ENCODE measurements around the gene ZNF813.
A peak's percentile ranks its signal among the peaks of the same experiment; 100 is the strongest.

Gene ZNF813

GRCh38 chr19:53520163-53520546 is 52.6 kb downstream of the ZNF813 start:
- peak overlapping the region; percentile 95 for H2AFZ ChIP-seq (ENCODE audit: low read length)
- no peaks in the 10 kb centered on the region for H3K27me3 ChIP-seq (ENCODE audit: insufficient read depth, low read length, poor library complexity, severe bottlenecking)
- H3K9me3 ChIP-seq (ENCODE audit: insufficient read depth, low read depth, low read length), result no peaks in the 10 kb centered on the region
- TF ChIP-seq, protein P1, sequence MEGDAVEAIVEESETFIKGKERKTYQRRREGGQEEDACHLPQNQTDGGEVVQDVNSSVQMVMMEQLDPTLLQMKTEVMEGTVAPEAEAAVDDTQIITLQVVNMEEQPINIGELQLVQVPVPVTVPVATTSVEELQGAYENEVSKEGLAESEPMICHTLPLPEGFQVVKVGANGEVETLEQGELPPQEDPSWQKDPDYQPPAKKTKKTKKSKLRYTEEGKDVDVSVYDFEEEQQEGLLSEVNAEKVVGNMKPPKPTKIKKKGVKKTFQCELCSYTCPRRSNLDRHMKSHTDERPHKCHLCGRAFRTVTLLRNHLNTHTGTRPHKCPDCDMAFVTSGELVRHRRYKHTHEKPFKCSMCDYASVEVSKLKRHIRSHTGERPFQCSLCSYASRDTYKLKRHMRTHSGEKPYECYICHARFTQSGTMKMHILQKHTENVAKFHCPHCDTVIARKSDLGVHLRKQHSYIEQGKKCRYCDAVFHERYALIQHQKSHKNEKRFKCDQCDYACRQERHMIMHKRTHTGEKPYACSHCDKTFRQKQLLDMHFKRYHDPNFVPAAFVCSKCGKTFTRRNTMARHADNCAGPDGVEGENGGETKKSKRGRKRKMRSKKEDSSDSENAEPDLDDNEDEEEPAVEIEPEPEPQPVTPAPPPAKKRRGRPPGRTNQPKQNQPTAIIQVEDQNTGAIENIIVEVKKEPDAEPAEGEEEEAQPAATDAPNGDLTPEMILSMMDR (conservative IDR thresholded peaks at IDR 0.05; ENCODE audit: low read length), result no peak
- no peak for TF ChIP-seq EZH2phosphoT487 (IDR thresholded peaks at IDR 0.05; ENCODE audit: borderline replicate concordance)
- peak overlapping the region; percentile 52 for H3K4me3 ChIP-seq (ENCODE audit: low read length, poor library complexity, severe bottlenecking)
- H3K9ac ChIP-seq (ENCODE audit: low read depth, low read length, poor library complexity, severe bottlenecking), result no peak overlapping the region
- peak overlapping the region; percentile 48 for H3K4me2 ChIP-seq (ENCODE audit: low read depth, low read length, poor library complexity, severe bottlenecking)
- peaks cover 5% of the 10 kb centered on the region; the same call in 1 of the 2 replicates for H3K79me2 ChIP-seq (ENCODE audit: insufficient read depth, low read length)
- H3F3A ChIP-seq (ENCODE audit: low read depth), result no peaks in the 10 kb centered on the region
- no peaks in the 10 kb centered on the region for H3K9me2 ChIP-seq (replicated peaks; ENCODE audit: low read depth, low read length)
- peaks cover 15% of the 10 kb centered on the region for H3K4me1 ChIP-seq (ENCODE audit: insufficient read depth, low read length, poor library complexity, severe bottlenecking)
- no peaks in the 10 kb centered on the region for H3K36me3 ChIP-seq (ENCODE audit: insufficient read depth, low read length)
- H4K20me1 ChIP-seq (ENCODE audit: insufficient read depth, low read length, poor library complexity, severe bottlenecking), result no peaks in the 10 kb centered on the region

DNA sequence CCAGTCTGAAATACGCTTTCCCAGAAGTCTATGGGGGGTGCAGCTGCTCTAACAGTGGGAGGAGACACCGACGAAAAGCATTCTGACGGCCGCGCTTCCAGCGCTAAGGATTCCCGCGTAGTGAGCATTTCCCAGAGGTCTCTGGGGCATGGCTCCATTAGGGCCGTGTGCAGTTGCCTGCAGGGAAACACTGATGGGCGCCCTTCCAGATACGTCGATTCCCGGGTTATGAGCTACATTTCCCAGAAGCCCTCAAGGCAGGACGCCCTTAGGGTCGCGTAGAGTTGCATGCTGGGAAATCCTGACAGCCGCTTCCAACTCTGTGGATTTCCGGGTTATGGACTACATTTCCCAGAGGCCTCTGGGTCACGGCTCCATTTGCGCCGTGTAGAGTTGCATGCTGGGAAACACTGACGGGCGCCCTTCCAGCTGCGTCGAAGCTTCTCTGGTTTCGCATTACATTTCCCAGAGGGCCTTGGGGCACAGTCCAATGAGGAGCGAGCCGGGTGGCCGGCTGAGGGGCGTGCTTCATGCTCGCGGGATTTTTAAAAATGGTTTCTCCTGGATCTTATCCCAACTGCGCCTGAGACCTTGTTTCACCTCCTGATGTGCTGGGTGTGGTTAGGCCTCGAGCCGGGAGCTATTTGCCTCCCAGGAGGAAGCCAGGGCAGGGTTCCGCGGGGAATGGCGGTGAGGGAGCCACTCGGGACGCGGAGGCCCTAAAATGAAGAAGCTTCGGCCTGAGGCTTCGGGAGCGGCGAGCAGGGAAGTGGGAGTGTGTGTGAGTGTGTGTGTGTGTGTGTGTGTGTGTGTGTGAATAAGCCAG is 53.2 kb downstream of the ZNF813 start:
- Histone ChIP-seq H3K9me3 (ENCODE audit: insufficient read depth, low read depth, low read length) (peaks cover 4% of the 10 kb centered on the region; the same call in 1 of the 2 replicates), H3K9ac (ENCODE audit: low read depth, low read length, poor library complexity, severe bottlenecking) (peak overlapping the region; percentile 58), H3K27me3 (ENCODE audit: insufficient read depth, low read length, poor library complexity, severe bottlenecking) (no peaks in the 10 kb centered on the region), H3K4me1 (ENCODE audit: insufficient read depth, low read length, poor library complexity, severe bottlenecking) (peaks cover 15% of the 10 kb centered on the region), H3F3A (ENCODE audit: low read depth) (no peaks in the 10 kb centered on the region), H3K79me2 (ENCODE audit: insufficient read depth, low read length) (peaks cover 5% of the 10 kb centered on the region; the same call in 1 of the 2 replicates), H3K9me2 (replicated peaks; ENCODE audit: low read depth, low read length) (no peaks in the 10 kb centered on the region), H4K20me1 (ENCODE audit: insufficient read depth, low read length, poor library complexity, severe bottlenecking) (no peaks in the 10 kb centered on the region), H3K36me3 (ENCODE audit: insufficient read depth, low read length) (no peaks in the 10 kb centered on the region), H2AFZ (ENCODE audit: low read length) (peak overlapping the region; percentile 95), H3K4me2 (ENCODE audit: low read depth, low read length, poor library complexity, severe bottlenecking) (peak overlapping the region; percentile 76), H3K4me3 (ENCODE audit: low read length, poor library complexity, severe bottlenecking) (peak overlapping the region; percentile 86)
- no peak for TF ChIP-seq EZH2phosphoT487 (IDR thresholded peaks at IDR 0.05; ENCODE audit: borderline replicate concordance)
- TF ChIP-seq, protein P1 (conservative IDR thresholded peaks at IDR 0.05; ENCODE audit: low read length), result no peak

- H3K36me3 ChIP-seq (ENCODE audit: insufficient read depth, low read length), result no peaks in the 10 kb centered on the region
- peaks cover 5% of the 10 kb centered on the region; the same call in 1 of the 2 replicates for H3K79me2 ChIP-seq (ENCODE audit: insufficient read depth, low read length)
- no peaks in the 10 kb centered on the region for H4K20me1 ChIP-seq (ENCODE audit: insufficient read depth, low read length, poor library complexity, severe bottlenecking)
- TF ChIP-seq, protein P1 (conservative IDR thresholded peaks at IDR 0.05; ENCODE audit: low read length), result no peak
- TF ChIP-seq EZH2phosphoT487 (IDR thresholded peaks at IDR 0.05; ENCODE audit: borderline replicate concordance), result no peak
- peak overlapping the region; percentile 95 for H2AFZ ChIP-seq (ENCODE audit: low read length)
- H3K27me3 ChIP-seq (ENCODE audit: insufficient read depth, low read length, poor library complexity, severe bottlenecking), result no peaks in the 10 kb centered on the region
- peaks cover 9% of the 10 kb centered on the region; the same call in 1 of the 2 replicates for H3K9me3 ChIP-seq (ENCODE audit: insufficient read depth, low read depth, low read length)
- peak overlapping the region; percentile 76 for H3K4me2 ChIP-seq (ENCODE audit: low read depth, low read length, poor library complexity, severe bottlenecking)
- H3K9me2 ChIP-seq (replicated peaks; ENCODE audit: low read depth, low read length), result no peaks in the 10 kb centered on the region
- H3F3A ChIP-seq (ENCODE audit: low read depth), result no peaks in the 10 kb centered on the region
- H3K9ac ChIP-seq (ENCODE audit: low read depth, low read length, poor library complexity, severe bottlenecking), result peak overlapping the region; percentile 58
- H3K4me3 ChIP-seq (ENCODE audit: low read length, poor library complexity, severe bottlenecking), result peak overlapping the region; percentile 86
- peaks cover 15% of the 10 kb centered on the region for H3K4me1 ChIP-seq (ENCODE audit: insufficient read depth, low read length, poor library complexity, severe bottlenecking)
Measured at GRCh38 chr19:53521373-53522202, 54.1 kb downstream of the ZNF813 start.

Measured in Loucy (cell line).